ENCODE data around the gene GNPDA2.

GNPDA2 gene

DNA sequence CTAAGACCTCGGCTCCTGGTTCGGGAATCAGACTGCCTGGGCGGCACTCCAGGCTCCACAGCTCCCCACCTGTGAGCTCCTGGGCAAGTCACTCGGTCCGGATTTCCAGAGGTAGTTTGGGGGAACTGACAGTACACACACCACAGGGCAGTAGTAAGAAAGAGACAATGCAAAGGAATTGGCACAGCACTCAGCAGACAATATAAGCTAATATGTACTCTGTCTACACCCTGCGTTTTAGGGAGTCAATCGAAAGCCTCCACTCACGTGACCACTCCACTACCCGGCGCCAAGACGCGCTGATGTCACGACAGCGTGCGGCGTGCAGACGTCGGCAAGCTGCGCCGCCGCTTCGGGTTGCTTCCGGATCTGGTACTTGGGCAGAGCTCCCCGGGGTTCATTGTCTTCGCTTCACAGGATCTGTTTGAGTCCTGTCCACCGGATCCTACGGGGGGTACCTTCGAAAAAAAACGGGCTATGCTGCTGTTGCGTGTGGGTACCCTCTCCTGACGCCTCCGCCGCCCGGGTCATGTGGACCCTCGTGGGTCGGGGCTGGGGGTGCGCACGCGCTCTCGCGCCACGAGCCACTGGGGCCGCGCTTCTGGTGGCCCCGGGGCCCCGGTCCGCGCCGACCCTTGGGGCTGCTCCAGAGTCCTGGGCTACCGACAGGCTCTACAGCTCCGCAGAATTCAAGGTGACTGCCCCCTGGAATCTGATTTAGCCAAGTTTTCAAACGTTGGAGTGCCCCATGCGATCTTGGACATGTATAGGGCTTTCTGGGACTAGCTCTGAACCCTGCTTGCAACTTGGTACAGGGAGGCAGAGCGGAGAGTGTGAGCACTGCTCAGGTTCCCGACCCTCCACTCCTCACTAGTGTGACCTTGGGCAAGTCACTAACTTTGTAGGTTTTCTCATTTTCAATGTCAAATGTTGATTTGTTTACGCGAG is 48.0 kb downstream of the GNPDA2 start, which contains the start of gene GUF1:
TSS of gene GUF1 (plus strand) at position 327 of the 948 bp plus-strand sequence. CDS start at position 530, 203 bp downstream.
- peak; percentile 78 for DNase-seq (ENCODE audit: low read depth)

DNA sequence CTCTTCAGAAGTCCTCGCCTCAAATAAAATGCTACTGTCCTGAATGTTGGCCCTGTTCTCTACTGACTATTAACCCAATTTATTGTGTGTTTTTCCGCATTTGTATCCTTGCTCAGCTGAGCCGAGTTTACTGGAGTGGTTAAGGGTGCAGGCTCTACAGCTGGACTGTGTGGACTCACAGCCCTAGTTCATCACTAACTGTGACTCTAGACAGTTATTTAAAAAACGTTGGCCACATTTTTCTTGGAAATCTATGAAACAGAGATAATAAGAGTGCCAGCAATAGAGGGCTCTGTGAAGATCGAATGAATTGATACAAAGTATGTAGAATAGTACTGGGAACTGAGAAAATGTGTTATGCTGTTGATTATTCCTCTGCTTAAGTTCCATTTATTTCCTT is 51.0 kb downstream of the GNPDA2 start:
- no peak for DNase-seq (ENCODE audit: low read depth)

DNA sequence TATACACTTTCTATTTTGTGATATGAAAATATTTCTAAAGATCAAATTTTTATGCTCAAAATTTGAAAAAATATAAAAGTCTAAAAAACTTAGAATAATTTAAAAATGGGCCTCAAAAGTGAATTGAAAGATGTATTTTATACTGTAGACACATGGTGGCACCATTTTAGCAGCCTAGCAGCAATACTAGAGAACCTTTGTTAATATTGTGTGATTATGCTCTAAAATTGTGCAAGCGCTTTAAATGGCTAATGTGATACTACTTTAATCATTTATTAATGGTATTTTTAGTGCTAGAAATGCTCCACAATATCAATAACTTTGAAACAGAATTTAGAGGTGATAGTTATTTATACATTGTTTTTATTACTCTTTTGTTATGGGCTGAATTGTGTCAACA is 51.9 kb downstream of the GNPDA2 start:
- no peak for DNase-seq (ENCODE audit: low read depth)

DNA sequence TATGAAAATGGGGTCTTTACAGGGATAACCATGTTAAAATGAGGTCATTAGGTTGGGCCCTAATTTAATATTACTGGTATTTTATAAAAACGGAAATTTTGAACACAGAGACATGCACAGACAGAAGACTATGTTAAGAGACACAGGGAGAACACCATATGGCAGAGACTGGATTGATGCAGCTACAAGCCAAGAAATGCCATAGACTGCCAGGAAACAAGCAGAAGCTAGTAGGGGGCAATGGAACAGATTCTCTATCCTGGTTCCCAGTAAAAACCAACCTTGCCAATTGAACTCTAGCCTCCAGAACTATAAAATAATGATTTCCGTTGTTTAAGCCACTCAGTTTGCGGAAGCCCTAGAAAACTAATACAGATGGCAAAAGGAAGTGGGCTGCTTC is 54.7 kb downstream of the GNPDA2 start:
- no peak for DNase-seq (ENCODE audit: low read depth)

DNA sequence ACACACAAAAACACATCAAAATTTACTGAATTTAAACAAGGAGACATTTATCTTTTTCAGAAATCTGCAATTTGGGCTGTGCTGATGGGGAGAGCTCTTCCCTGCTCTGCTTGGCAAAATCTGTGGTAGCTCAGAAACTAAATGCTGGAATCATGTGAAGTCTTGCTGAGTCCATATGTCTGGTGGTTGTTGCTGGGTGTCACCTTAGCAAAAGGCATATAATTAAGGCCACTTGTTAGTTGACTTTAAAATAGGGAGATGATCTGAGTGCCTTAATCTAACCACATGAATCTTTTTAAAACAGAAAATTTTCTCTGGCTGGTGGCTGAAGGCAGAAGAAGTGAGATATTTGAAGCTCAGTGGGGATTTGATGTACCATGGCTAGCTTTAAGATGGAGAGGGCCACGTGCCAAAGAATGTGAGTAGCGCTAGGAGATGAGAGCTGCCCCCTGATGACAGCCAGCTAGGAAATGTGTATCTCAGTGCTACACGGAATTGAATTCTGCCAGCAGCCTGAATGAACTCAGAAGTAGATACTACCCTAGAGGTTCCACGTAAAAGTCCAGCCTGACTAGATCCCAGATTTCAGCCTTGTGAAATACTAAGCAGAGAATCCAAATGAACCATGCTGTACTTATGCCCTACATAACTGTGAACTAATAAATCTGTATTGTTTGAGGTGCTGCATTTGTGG is 55.7 kb downstream of the GNPDA2 start:
- DNase-seq (ENCODE audit: low read depth), result no peak

DNA sequence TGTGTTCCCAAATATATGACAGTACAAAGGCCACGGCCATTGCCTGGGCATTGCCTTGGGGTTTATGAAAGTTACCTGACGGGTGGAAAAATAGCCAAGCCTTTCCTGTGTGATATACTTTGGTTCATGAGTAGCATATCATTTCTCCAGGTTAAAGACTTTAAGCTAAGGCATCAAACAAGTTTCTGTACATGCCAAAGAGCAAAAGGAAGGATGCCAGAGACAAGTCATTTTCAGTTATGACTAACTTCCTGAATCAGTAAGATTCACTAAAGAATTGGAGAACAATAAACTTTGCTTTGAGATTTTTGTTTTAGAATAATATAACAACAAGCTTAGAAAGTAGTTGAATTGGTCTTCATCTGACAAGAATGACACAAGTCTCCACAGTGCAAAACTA is 57.8 kb downstream of the GNPDA2 start:
- DNase-seq (ENCODE audit: low read depth), result no peak

DNA sequence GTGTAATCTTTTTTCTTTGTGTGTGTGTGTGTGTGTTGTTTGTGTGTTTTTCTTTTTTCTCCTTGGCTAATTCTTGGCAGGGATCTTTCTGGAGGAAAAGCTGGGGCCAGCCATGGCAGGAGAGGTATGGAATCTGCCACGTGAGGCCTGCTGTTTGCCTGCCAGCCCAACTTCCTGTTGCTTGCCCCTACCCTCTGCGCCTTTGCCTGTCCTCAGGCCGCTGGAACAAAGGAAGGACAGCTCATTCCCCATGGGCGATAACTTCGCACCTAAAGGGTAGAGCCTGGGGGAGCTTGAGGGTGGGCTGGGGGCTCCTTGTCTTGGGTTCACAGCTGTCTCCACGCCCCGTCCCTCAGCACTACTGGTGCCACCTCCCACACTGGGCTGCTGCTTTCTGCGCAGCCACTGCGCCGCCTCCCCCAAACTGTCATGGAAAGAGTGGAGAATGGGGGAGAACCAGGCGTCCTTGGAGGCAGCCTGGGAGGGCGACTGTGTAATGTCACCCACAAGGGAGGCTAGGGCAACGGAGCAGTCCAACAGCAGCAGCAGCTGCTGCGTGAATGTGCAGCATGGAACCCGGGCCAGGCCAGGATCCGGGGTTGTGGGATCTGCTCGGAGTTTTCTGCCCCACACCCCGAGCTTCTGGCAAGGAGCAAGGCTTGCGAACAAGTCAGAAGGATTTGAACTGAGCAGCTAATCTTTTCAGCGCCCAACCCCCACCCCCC is 62.7 kb downstream of the GNPDA2 start:
- DNase-seq (ENCODE audit: low read depth), result no peak

DNA sequence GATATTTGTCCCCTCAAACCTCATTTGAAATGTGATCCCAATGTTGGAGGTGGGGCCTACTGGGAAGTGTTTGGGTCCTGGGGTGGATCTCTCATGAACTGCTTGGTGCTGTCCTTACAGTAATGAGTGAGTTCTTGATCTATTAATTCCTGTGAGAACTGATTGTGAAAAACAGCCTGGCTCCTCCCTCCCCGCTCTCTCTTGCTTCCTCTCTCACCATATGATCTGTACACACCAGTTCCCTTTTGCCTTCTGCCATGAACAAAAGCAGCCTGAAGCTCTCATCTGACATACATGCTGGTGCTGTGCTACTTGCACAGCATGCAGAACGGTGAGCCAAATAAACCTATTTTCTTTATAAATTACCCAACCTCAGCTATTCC is 63.7 kb downstream of the GNPDA2 start:
- no peak for DNase-seq (ENCODE audit: low read depth)

DNA sequence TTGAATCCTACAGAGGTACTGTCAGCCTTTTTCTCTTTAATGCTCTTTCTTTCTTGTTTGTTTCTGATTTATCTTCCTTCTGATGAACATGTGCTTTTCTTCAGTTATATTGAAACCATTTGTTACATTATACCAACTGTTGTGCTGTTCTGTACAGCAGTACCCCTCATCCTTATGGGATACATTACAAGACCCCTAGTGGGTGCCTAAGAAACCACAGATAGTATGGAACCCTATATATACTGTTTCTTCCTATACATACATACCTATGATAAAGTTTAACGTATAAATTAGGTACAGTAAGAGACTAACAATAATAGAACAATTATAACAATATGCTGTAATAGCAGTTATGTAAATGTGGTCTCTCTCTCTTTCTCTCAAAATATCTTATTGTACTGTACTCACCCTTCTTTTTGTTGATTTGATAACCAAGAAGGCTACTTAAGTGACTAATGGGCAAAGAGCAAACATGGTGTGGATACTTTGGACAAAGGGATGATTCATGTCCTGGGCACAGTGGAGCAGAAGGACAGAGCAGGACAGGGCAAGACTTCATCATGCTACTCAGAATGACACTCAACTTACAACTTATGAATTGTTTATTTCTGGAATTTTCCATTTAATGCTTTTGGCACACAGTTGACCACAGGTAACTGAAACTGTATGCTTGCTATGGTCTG is 64.3 kb downstream of the GNPDA2 start:
- no peak for DNase-seq (ENCODE audit: low read depth)

DNA sequence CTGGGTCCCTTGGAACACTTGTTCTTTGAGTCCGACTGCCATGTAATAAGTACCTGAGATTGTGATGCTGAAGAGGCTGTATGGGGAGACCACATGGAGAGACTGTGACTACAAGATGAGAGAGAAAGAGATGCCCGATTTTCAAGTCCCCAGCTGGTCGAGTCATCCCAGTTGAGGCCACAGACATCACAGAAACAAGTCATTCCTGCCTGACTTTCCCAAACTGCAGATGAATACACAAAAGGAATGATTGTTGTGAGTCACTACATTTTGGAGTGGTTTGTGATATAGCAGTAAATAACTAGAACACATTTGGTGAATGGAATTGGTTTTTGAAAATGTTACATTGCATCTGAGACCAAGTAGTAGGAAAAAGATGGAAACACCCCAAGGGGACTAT is 66.0 kb downstream of the GNPDA2 start:
- DNase-seq (ENCODE audit: low read depth), result no peak

DNA sequence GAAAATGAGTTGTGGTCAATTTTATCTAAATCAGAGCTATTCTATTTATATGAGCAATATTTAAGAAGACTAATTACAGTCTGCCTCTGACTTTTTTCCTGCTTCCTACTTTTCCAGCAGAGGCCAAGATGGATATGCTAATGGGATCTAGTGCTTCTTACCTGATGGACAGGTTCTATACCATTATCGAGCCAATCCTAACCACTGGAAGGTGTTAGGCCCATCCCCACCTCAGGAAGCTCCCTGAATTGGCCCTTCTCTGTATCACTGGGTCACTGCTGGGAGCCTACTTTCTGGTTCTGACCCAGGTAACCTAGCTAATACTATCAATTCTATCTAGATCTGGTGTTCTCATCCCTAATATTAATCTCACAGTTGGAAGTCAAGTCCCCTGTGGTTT is 74.4 kb downstream of the GNPDA2 start:
- no peak for DNase-seq (ENCODE audit: low read depth)
